ENCODE measurements around the gene SVEP1. TPM values are rescaled to one million over a fixed set of nuclear protein-coding genes. Genes with fewer than 3 reads are reported as not detected.
"Not testable (repeated sequence)": the region's sequence is repeated elsewhere in the genome, so short reads cannot be mapped to it uniquely, and the experiment has no call there.

The SVEP1 gene
- total RNA-seq, 1 donor from 2014 or later = 8.8 TPM

GRCh38 chr9:110383491-110383890 is 196.1 kb downstream of the SVEP1 start:
- no peaks in the 10 kb centered on the region for H3K4me1 ChIP-seq
- H3K36me3 ChIP-seq = peaks cover 12% of the 10 kb centered on the region
- no peak overlapping the region for H3K4me3 ChIP-seq
- intact Hi-C loops (cut with micrococcal nuclease) = no loop called here
- no peak for DNase-seq
- TF ChIP-seq, protein P1, sequence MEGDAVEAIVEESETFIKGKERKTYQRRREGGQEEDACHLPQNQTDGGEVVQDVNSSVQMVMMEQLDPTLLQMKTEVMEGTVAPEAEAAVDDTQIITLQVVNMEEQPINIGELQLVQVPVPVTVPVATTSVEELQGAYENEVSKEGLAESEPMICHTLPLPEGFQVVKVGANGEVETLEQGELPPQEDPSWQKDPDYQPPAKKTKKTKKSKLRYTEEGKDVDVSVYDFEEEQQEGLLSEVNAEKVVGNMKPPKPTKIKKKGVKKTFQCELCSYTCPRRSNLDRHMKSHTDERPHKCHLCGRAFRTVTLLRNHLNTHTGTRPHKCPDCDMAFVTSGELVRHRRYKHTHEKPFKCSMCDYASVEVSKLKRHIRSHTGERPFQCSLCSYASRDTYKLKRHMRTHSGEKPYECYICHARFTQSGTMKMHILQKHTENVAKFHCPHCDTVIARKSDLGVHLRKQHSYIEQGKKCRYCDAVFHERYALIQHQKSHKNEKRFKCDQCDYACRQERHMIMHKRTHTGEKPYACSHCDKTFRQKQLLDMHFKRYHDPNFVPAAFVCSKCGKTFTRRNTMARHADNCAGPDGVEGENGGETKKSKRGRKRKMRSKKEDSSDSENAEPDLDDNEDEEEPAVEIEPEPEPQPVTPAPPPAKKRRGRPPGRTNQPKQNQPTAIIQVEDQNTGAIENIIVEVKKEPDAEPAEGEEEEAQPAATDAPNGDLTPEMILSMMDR (IDR thresholded peaks at IDR 0.05; ENCODE audit: borderline replicate concordance) = no peak
- H3K9me3 ChIP-seq (replicated peaks) = no peaks in the 10 kb centered on the region
- no peak overlapping the region for H3K27ac ChIP-seq (replicated peaks)
- H3K27me3 ChIP-seq (ENCODE audit: low read depth) = peaks cover 10% of the 10 kb centered on the region

GRCh38 chr9:110382731-110383130 is 196.8 kb downstream of the SVEP1 start:
- TF ChIP-seq, protein P1 (IDR thresholded peaks at IDR 0.05; ENCODE audit: borderline replicate concordance) = no peak
- H3K4me3 ChIP-seq = no peak overlapping the region
- H3K4me1 ChIP-seq = no peaks in the 10 kb centered on the region
- no peak for DNase-seq
- intact Hi-C loops (cut with micrococcal nuclease) = no loop called here
- no peaks in the 10 kb centered on the region for H3K9me3 ChIP-seq (replicated peaks)
- no peak overlapping the region for H3K27ac ChIP-seq (replicated peaks)
- peaks cover 12% of the 10 kb centered on the region for H3K36me3 ChIP-seq
- H3K27me3 ChIP-seq (ENCODE audit: low read depth) = peaks cover 16% of the 10 kb centered on the region

DNA sequence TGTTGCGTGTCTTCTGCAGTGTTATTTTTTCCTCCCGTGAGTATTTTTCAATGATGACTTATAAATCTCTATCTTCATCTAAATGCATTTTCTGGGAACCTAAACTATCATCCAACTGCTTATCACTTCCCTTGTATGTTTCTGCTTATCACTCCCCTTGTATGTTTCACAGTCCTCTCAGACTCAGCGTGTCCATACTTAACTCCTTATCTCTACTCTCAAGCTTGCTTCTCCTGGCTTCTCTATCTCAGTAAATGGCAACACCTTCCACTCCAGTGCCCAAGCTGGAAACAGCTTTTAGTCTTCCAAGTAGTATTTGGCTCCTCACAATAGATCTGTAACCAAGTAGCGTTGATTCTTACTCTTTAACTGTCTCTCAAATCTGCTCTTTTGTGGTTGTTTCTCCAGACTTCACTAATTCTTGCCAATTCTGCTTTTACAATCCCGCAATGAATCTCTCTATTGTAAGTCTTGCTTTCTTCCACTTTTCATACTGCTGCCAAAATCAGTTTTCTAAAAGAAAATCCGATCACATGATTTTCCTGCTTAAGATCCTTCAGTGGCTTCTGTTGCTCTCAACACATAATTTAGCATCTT is 208.0 kb downstream of the SVEP1 start:
- no peak overlapping the region for H3K4me3 ChIP-seq
- no peaks in the 10 kb centered on the region for H3K4me1 ChIP-seq
- H3K27me3 ChIP-seq (ENCODE audit: low read depth) = peaks cover 25% of the 10 kb centered on the region
- TF ChIP-seq, protein P1 (IDR thresholded peaks at IDR 0.05; ENCODE audit: borderline replicate concordance) = no peak
- H3K27ac ChIP-seq (replicated peaks) = no peak overlapping the region
- intact Hi-C loops (cut with micrococcal nuclease) = no loop called here
- no peak for DNase-seq
- no peaks in the 10 kb centered on the region for H3K9me3 ChIP-seq (replicated peaks)
- H3K36me3 ChIP-seq = no peaks in the 10 kb centered on the region

GRCh38 chr9:110370315-110370714 is 209.2 kb downstream of the SVEP1 start:
- DNase-seq = no peak
- TF ChIP-seq, protein P1 (IDR thresholded peaks at IDR 0.05; ENCODE audit: borderline replicate concordance) = no peak
- intact Hi-C loops (cut with micrococcal nuclease) = no loop called here

GRCh38 chr9:110364451-110364850 is 215.1 kb downstream of the SVEP1 start:
- TF ChIP-seq, protein P1 (IDR thresholded peaks at IDR 0.05; ENCODE audit: borderline replicate concordance) = no peak
- no peak overlapping the region for H3K27ac ChIP-seq (replicated peaks)
- no peaks in the 10 kb centered on the region for H3K4me1 ChIP-seq
- H3K9me3 ChIP-seq (replicated peaks) = peaks cover 4% of the 10 kb centered on the region
- no peaks in the 10 kb centered on the region for H3K27me3 ChIP-seq (ENCODE audit: low read depth)
- intact Hi-C loops (cut with micrococcal nuclease) = no loop called here
- H3K4me3 ChIP-seq = no peak overlapping the region
- H3K36me3 ChIP-seq = no peaks in the 10 kb centered on the region
- DNase-seq = no peak

More at GRCh38 chr9:110370315-110370714, 209.2 kb downstream of the SVEP1 start:
- Histone ChIP-seq H3K27ac (replicated peaks) (no peak overlapping the region), H3K27me3 (ENCODE audit: low read depth) (peaks cover 25% of the 10 kb centered on the region), H3K4me3 (no peak overlapping the region), H3K4me1 (no peaks in the 10 kb centered on the region), H3K9me3 (replicated peaks) (no peaks in the 10 kb centered on the region), H3K36me3 (no peaks in the 10 kb centered on the region)

- H3K4me1 ChIP-seq; H3K9me3 ChIP-seq (replicated peaks); H3K36me3 ChIP-seq; H3K27me3 ChIP-seq (ENCODE audit: low read depth); DNase-seq; intact Hi-C loops (cut with micrococcal nuclease); H3K27ac ChIP-seq (replicated peaks); H3K4me3 ChIP-seq: not testable (repeated sequence)
These were observed 220.5 kb downstream of the SVEP1 start for GRCh38 chr9:110358992-110359391.

Measured in left ventricle myocardium inferior (tissue), 1 donor.